ENCODE results near the gene SHISA7. TPM values are rescaled to one million over a fixed set of nuclear protein-coding genes. Genes with fewer than 3 reads are reported as not detected.

The SHISA7 gene
- total RNA-seq, 1 donor, result not detected

- TF ChIP-seq, protein P1, sequence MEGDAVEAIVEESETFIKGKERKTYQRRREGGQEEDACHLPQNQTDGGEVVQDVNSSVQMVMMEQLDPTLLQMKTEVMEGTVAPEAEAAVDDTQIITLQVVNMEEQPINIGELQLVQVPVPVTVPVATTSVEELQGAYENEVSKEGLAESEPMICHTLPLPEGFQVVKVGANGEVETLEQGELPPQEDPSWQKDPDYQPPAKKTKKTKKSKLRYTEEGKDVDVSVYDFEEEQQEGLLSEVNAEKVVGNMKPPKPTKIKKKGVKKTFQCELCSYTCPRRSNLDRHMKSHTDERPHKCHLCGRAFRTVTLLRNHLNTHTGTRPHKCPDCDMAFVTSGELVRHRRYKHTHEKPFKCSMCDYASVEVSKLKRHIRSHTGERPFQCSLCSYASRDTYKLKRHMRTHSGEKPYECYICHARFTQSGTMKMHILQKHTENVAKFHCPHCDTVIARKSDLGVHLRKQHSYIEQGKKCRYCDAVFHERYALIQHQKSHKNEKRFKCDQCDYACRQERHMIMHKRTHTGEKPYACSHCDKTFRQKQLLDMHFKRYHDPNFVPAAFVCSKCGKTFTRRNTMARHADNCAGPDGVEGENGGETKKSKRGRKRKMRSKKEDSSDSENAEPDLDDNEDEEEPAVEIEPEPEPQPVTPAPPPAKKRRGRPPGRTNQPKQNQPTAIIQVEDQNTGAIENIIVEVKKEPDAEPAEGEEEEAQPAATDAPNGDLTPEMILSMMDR (IDR thresholded peaks at IDR 0.05; ENCODE audit: insufficient read depth, low read length), result no peak
- DNase-seq (ENCODE audit: low read depth), result no peak
Observed at GRCh38 chr19:55387736-55388497, 55.2 kb downstream of the SHISA7 start.

GRCh38 chr19:55386493-55386971, 56.6 kb downstream of the SHISA7 start:
- DNase-seq (ENCODE audit: low read depth), result no peak
- peak overlapping the region; percentile 99 for H3K4me3 ChIP-seq (ENCODE audit: low read depth, low read length)
- TF ChIP-seq, protein P1 (IDR thresholded peaks at IDR 0.05; ENCODE audit: insufficient read depth, low read length), result no peak

More at GRCh38 chr19:55387736-55388497, 55.2 kb downstream of the SHISA7 start:
- H3K4me3 ChIP-seq (ENCODE audit: low read depth, low read length), result peak overlapping the region; percentile 99

GRCh38 chr19:55385724-55386492, 57.2 kb downstream of the SHISA7 start, which contains the start of gene RPL28:
Gene RPL28, plus strand, starts transcription at chr19:55385932. Its CDS starts 426 bp downstream, at chr19:55386358.
- peak; percentile 98 for DNase-seq (ENCODE audit: low read depth)
- peak within 1 kb of the TSS; percentile 99 for H3K4me3 ChIP-seq (ENCODE audit: low read depth, low read length)
- TF ChIP-seq, protein P1 (IDR thresholded peaks at IDR 0.05; ENCODE audit: insufficient read depth, low read length), result no peak

- TF ChIP-seq, protein P1 (IDR thresholded peaks at IDR 0.05; ENCODE audit: insufficient read depth, low read length), result no peak
- H3K4me3 ChIP-seq (ENCODE audit: low read depth, low read length), result peak overlapping the region; percentile 67
- DNase-seq (ENCODE audit: low read depth), result peak; percentile 97
Observed at GRCh38 chr19:55384920-55385723, 58.0 kb downstream of the SHISA7 start.

DNA sequence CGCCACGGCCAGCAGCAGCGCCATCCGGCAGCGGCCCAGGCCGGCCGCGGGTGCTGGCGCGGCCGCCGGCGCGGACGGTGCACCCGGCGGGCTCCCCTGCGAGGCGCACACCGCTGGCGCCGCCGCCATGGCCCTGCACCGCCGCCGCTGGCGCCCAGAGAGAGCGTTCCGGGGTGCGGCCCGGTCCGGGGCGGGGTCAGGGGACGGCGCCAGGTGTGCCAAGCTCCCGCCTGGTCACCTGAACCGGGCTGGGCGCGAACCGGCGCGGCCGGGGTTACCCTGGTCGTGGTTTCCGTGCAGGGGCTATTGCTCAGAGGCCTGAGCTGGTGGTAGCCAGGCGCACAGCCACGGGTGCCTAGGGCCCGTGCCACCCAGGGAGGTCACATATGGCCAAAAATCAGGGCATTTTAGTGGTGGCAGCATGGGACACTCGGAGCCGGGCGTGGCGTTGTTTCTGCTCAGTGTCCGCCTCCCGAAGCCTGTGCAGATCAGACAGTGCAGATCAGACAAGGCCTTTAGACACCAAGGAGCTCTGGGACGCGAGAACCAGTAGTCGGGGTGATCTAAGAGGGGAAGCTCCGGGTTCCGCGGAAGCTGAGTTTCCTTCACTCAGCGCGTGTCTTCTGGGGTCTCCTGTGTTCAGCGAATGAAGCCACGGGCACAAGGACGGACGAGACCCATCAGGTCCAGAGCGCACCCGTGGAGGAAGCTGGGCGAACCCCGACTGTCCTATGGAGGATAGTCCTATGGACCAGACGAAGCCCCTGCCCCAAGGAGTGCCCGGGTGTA, 58.8 kb downstream of the SHISA7 start, which contains the start of gene TMEM238:
Gene TMEM238, minus strand, starts transcription at position 162 of the 789 bp plus-strand sequence. Its CDS starts 33 bp downstream, at position 129.
- peak within 1 kb of the TSS; percentile 59 for H3K4me3 ChIP-seq (ENCODE audit: low read depth, low read length)
- DNase-seq (ENCODE audit: low read depth), result no peak
- TF ChIP-seq, protein P1 (IDR thresholded peaks at IDR 0.05; ENCODE audit: insufficient read depth, low read length), result no peak
